ENCODE measurements around the gene RAB3GAP2.

GRCh38 chr1:220151454-220151853, 120.8 kb downstream of the RAB3GAP2 start:
- TF ChIP-seq CTCF (conservative IDR thresholded peaks at IDR 0.05; ENCODE audit: low read length) (no peak), EZH2phosphoT487 (IDR thresholded peaks at IDR 0.05; ENCODE audit: borderline replicate concordance) (no peak)
